B cell (primary cell): ENCODE results near the gene KIDINS220. TPM values are rescaled to one million over a fixed set of nuclear protein-coding genes. Genes with fewer than 3 reads are reported as not detected.

ENCODE experiments used
- ATAC-seq: fragments of 200-7000 bp; cut with Tn5 transposase; one replicate; pipeline ENCODE4 v1.10.0; 2021; ENCODE audit warnings: low read depth, mild to moderate bottlenecking, moderate number of reproducible peaks, moderate library complexity
- CTCF ChIA-PET: fragments of 350-600 bp; sonication (Branson Sonifier 250); formaldehyde crosslinking; loops from one replicate; lab custom pipeline; 2021; ENCODE audit warnings: antibody characterized with exemption, inconsistent platforms; lab: Charles Lee
- POLR2A ChIA-PET: fragments of 350-600 bp; sonication (Branson Sonifier 250); formaldehyde crosslinking; loops from one replicate; lab custom pipeline; 2021; ENCODE audit warnings: antibody characterized with exemption; lab: Charles Lee
- DNase-seq: peaks from one replicate; pipeline ENCODE4 v3.0.0; 2013
- H2AFZ ChIP-seq: 2 replicates; pipeline ENCODE4 v1.6.1; 2012; ENCODE audit warnings: mild to moderate bottlenecking, low read depth, low read length; ENCODE audit not compliant: insufficient read depth, poor library complexity, severe bottlenecking
- H3K27ac ChIP-seq, 2 donors: 1 replicate in 1 of 2; 2 replicates in 1 of 2; pipeline ENCODE4 v1.5.1; 2012 to 2013; ENCODE audit warnings: low read length in 2 of 2, mild to moderate bottlenecking in 2 of 2, moderate library complexity in 1 of 2
- H3K27me3 ChIP-seq, 4 experiments: fragments of 200-600 bp in 1 of 4; sonication (generic) in 1 of 4; replicated peaks in 1 of 4; 1 replicate in 2 of 4; 2 replicates in 2 of 4; pipeline versions ENCODE4 v1.6.1 to v1.7.0; 2013 to 2016; ENCODE audit warnings: low read length in 3 of 4, mild to moderate bottlenecking in 2 of 4, mixed read lengths in 1 of 4, moderate library complexity in 1 of 4; ENCODE audit not compliant: insufficient read depth in 4 of 4, control insufficient read depth in 3 of 4; ENCODE audit errors: control extremely low read depth in 1 of 4
- H3K36me3 ChIP-seq, 2 experiments: replicated peaks in 1 of 2; 1 replicate in 1 of 2; 2 replicates in 1 of 2; pipeline versions ENCODE4 v1.6.1 to v1.7.1; 2013; ENCODE audit warnings: low read length in 1 of 2; ENCODE audit not compliant: insufficient read depth in 2 of 2, control insufficient read depth in 1 of 2; ENCODE audit errors: control extremely low read depth in 1 of 2, extremely low read depth in 1 of 2
- H3K4me1 ChIP-seq, 2 donors: fragments of 200-600 bp in 1 of 2; sonication (generic) in 1 of 2; 1 replicate in 1 of 2; 2 replicates in 1 of 2; pipeline versions ENCODE4 v1.5.1 to v1.6.1; 2013 to 2017; ENCODE audit warnings: low read length in 2 of 2; ENCODE audit not compliant: control insufficient read depth in 2 of 2, insufficient read depth in 2 of 2
- H3K4me2 ChIP-seq: replicated peaks from 2 replicates; pipeline ENCODE3; 2012; ENCODE audit warnings: mild to moderate bottlenecking, low read depth, low read length; ENCODE audit not compliant: poor library complexity, severe bottlenecking
- H3K4me3 ChIP-seq, 5 experiments: fragments of 200-600 bp in 1 of 5; sonication (generic) in 1 of 5; 1 replicate in 3 of 5; 2 replicates in 2 of 5; pipeline versions ENCODE4 v1.5.1 to v1.7.0; 2011 to 2016; ENCODE audit warnings: low read length in 4 of 5, mild to moderate bottlenecking in 4 of 5, low read depth in 2 of 5, control low read depth in 1 of 5, moderate library complexity in 1 of 5; ENCODE audit not compliant: insufficient read depth in 1 of 5; ENCODE audit errors: control extremely low read depth in 1 of 5, extremely low read depth in 1 of 5
- H3K79me2 ChIP-seq: fragments of 200-600 bp; sonication (generic); one replicate; pipeline ENCODE4 v1.6.0; 2016; ENCODE audit warnings: low read length; ENCODE audit not compliant: control insufficient read depth, insufficient read depth
- H3K9ac ChIP-seq: fragments of 200-600 bp; sonication (generic); 2 replicates; pipeline ENCODE4 v1.6.1; 2017; ENCODE audit warnings: mild to moderate bottlenecking, low read length, moderate library complexity
- H3K9me3 ChIP-seq, 3 donors: one replicate each; pipeline versions ENCODE4 v1.6.1 to v1.7.1; 2013; ENCODE audit warnings: low read length in 2 of 3; ENCODE audit not compliant: control insufficient read depth in 2 of 3, insufficient read depth in 1 of 3; ENCODE audit errors: control extremely low read depth in 1 of 3
- H4K20me1 ChIP-seq: 2 replicates; pipeline ENCODE4 v1.6.0; 2012; ENCODE audit warnings: mild to moderate bottlenecking, low read length; ENCODE audit not compliant: insufficient read depth, control insufficient read depth, poor library complexity, severe bottlenecking
- H3K27ac Mint-ChIP-seq: one replicate; pipeline ENCODE4 v1.8.0; 2021; ENCODE audit warnings: mixed read lengths
- H3K27me3 Mint-ChIP-seq: one replicate; pipeline ENCODE4 v1.8.0; 2021; ENCODE audit warnings: mixed read lengths
- H3K4me1 Mint-ChIP-seq: one replicate; pipeline ENCODE4 v1.8.0; 2021; ENCODE audit warnings: mixed read lengths
- H3K4me3 Mint-ChIP-seq: one replicate; pipeline ENCODE4 v1.8.0; 2021; ENCODE audit warnings: mixed read lengths
- H3K9me3 Mint-ChIP-seq: one replicate; pipeline ENCODE4 v1.8.0; 2022; ENCODE audit warnings: mixed read lengths; ENCODE audit not compliant: insufficient read depth
- EZH2 ChIP-seq: IDR thresholded peaks from 2 replicates; pipeline ENCODE4 v1.6.1; 2012; ENCODE audit warnings: borderline replicate concordance, low read depth, mild to moderate bottlenecking, moderate library complexity, low read length; ENCODE audit not compliant: insufficient read depth, poor library complexity, severe bottlenecking
- WGBS: methylation state at CpG from one replicate; pipeline ENCODE4 v1.1.5; 2013; ENCODE audit warnings: missing lambda C conversion rate; ENCODE audit not compliant: insufficient coverage; 5-methylcytosine and 5-hydroxymethylcytosine counted together
- intact Hi-C: fragments of 100-400 bp; cut with micrococcal nuclease; formaldehyde crosslinking; loops from one replicate; pipeline ENCODE4 v1.10.0; 2022
- polyA plus RNA-seq: library from polyadenylated mRNA; depleted of rRNA; stranded (reverse); fragments of >200 nt; gene quantifications from 2 replicates; pipeline ENCODE4 v1.2.3, GENCODE V29; 2012
- total RNA-seq, 2 donors: library from RNA; stranded (reverse); fragments of 120-200 nt in 1 of 2; gene quantifications; 1 replicate in 1 of 2; 2 replicates in 1 of 2; pipeline versions ENCODE4 v1.2.3 to v1.2.4, GENCODE V29; 2013 to 2022
- TF ChIP-seq, protein P1 (sequence below): fragments of 200-600 bp; IDR thresholded peaks from one replicate; pipeline ENCODE4 v1.8.0; 2022; ENCODE audit warnings: antibody characterized with exemption, mild to moderate bottlenecking

KIDINS220 gene
- total and polyA plus RNA-seq, 2 donors (not counting 1 experiment from before 2014, with no cell fraction given) = 12.5 to 36.6 TPM

DNA sequence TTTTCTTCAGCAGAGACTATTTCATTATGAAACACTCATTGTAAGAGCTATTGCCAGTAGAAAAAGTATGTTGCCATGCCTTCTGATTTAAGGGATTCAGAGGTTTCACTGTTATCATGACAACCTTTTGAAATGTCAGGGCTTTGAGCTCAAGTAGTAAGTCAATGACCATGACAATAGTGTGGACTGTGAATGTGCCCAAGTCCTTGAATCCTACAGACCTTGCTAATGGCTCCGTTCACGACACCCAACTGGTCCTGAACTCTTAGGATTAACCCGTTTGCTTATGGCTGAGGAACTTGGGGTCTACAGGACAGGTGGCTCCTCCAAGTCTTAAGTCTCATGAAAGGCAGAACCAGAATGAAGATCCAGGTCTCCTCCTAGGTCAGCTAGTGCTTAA lies 17.6 kb upstream of the KIDINS220 start:
- H3K4me1 Mint-ChIP-seq = no peaks in the 10 kb centered on the region
- Histone ChIP-seq H3K27me3 (no peaks in the 10 kb centered on the region), H3K9me3 (no peaks in the 10 kb centered on the region), H3K9ac (no peak overlapping the region), H2AFZ (no peak overlapping the region), H3K79me2 (no peaks in the 10 kb centered on the region), H3K27ac (no peak overlapping the region), H3K4me3 (no peak overlapping the region), H4K20me1 (no peaks in the 10 kb centered on the region), H3K4me1 (no peaks in the 10 kb centered on the region), H3K36me3 (no peaks in the 10 kb centered on the region), H3K4me2 (no peak overlapping the region)
- H3K27ac Mint-ChIP-seq = no peak overlapping the region
- no peak overlapping the region for H3K4me3 Mint-ChIP-seq
- intact Hi-C loops = no loop called here
- CTCF ChIA-PET = no interaction called here
- whole genome bisulfite sequencing = 96% methylated on average over 3 of the region's 3 CpGs
- ATAC-seq = no peak
- peaks cover 3% of the 10 kb centered on the region for H3K27me3 Mint-ChIP-seq
- TF ChIP-seq EZH2 = no peak
- TF ChIP-seq, protein P1, sequence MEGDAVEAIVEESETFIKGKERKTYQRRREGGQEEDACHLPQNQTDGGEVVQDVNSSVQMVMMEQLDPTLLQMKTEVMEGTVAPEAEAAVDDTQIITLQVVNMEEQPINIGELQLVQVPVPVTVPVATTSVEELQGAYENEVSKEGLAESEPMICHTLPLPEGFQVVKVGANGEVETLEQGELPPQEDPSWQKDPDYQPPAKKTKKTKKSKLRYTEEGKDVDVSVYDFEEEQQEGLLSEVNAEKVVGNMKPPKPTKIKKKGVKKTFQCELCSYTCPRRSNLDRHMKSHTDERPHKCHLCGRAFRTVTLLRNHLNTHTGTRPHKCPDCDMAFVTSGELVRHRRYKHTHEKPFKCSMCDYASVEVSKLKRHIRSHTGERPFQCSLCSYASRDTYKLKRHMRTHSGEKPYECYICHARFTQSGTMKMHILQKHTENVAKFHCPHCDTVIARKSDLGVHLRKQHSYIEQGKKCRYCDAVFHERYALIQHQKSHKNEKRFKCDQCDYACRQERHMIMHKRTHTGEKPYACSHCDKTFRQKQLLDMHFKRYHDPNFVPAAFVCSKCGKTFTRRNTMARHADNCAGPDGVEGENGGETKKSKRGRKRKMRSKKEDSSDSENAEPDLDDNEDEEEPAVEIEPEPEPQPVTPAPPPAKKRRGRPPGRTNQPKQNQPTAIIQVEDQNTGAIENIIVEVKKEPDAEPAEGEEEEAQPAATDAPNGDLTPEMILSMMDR = no peak
- POLR2A ChIA-PET = no interaction called here
- H3K9me3 Mint-ChIP-seq = no peaks in the 10 kb centered on the region
- no peak for DNase-seq

DNA sequence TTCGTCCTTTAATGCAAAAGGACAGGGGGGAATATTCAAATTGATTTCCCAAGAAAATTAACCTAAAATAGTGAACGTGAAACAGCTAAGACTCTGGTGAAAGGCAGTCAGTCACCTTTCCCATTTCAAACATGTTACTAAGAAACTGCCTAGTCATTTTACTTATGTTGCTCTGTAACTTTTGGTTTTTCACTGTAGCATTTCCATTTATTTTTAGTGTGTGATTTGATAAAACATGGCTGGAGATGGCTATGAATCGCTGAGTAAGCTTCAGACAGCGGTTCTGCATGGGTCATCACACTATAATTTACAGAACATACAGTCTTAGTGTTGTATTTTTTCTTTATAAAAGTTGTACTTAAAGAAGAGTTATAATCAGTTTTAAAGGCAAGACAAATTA lies 16.0 kb upstream of the KIDINS220 start:
- ATAC-seq = no peak

More for the DNA sequence above, 16.0 kb upstream of the KIDINS220 start:
- no peak overlapping the region for H3K4me3 ChIP-seq
- H4K20me1 ChIP-seq = no peaks in the 10 kb centered on the region
- H3K4me1 ChIP-seq = no peaks in the 10 kb centered on the region
- Mint-ChIP-seq H3K9me3 (no peaks in the 10 kb centered on the region), H3K4me3 (no peak overlapping the region), H3K27me3 (peaks cover 3% of the 10 kb centered on the region), H3K27ac (no peak overlapping the region), H3K4me1 (no peaks in the 10 kb centered on the region)
- POLR2A ChIA-PET = no interaction called here
- WGBS = no CpG with 5 or more reads among the region's 4 CpGs
- intact Hi-C loops = no loop called here
- no peaks in the 10 kb centered on the region for H3K36me3 ChIP-seq
- H3K79me2 ChIP-seq = no peaks in the 10 kb centered on the region
- H3K9me3 ChIP-seq = no peaks in the 10 kb centered on the region
- no peak overlapping the region for H3K4me2 ChIP-seq
- H2AFZ ChIP-seq = no peak overlapping the region
- TF ChIP-seq, protein P1 = no peak
- no peak for TF ChIP-seq EZH2
- H3K9ac ChIP-seq = no peak overlapping the region
- DNase-seq = no peak
- no peaks in the 10 kb centered on the region for H3K27me3 ChIP-seq
- H3K27ac ChIP-seq = no peak overlapping the region
- CTCF ChIA-PET = no interaction called here
